K562 (cell line): ENCODE results near the gene ANO6. TPM values are rescaled to one million over a fixed set of nuclear protein-coding genes. Genes with fewer than 3 reads are reported as not detected.

Experiments used
- BMI1 ChIP-seq: fragments of 150-350 bp; IDR thresholded peaks from 2 replicates; pipeline ENCODE4 v1.6.1; 2014; ENCODE audit warnings: low read length
- CAMTA2 ChIP-seq: fragments of 250-450 bp; sonication (Bioruptor Pico); conservative IDR thresholded peaks from 2 replicates; pipeline ENCODE4 v1.5.1; 2022
- CTBP1 ChIP-seq: fragments of 450-650 bp; IDR thresholded peaks from 2 replicates; pipeline ENCODE4 v1.6.1; 2016; ENCODE audit warnings: borderline replicate concordance
- FUS ChIP-seq: fragments of 200-400 bp; formaldehyde crosslinking; optimal IDR thresholded peaks from 2 replicates; pipeline ENCODE3; 2017; ENCODE audit warnings: low read depth, low read length
- HDAC2 ChIP-seq: fragments of 450-650 bp; IDR thresholded peaks from 2 replicates; pipeline ENCODE4 v1.6.1; 2016; ENCODE audit warnings: mild to moderate bottlenecking
- MBD1 ChIP-seq: fragments of 250-450 bp; sonication (Bioruptor Pico); IDR thresholded peaks from 2 replicates; pipeline ENCODE4 v1.8.0; 2022; ENCODE audit warnings: inconsistent platforms
- NR2C2 ChIP-seq, 2 experiments: fragments of 200-800 bp in 1 of 2; sonication (Bioruptor generic) in 1 of 2; sonication (generic) in 1 of 2; formaldehyde crosslinking in 1 of 2; IDR thresholded peaks; 2 replicates each; pipeline versions ENCODE4 v1.6.1 to v1.8.0; 2016 to 2022; ENCODE audit warnings: mild to moderate bottlenecking in 1 of 2, missing compliant biosample characterization in 1 of 2, missing genetic modification characterization in 1 of 2, missing genetic modification reagents in 1 of 2
- REST ChIP-seq, 2 experiments: fragments of 450-650 bp; formaldehyde crosslinking in 1 of 2; IDR thresholded peaks; 2 replicates each; pipeline versions ENCODE4 v1.4.0 to v1.6.1; 2014 to 2020; ENCODE audit warnings: mild to moderate bottlenecking in 2 of 2, borderline replicate concordance in 1 of 2, low read depth in 1 of 2
- SMARCA4 ChIP-seq: fragments of 450-650 bp; IDR thresholded peaks from 2 replicates; pipeline ENCODE4 v1.6.1; 2016
- TCF7 ChIP-seq: sonication (generic); IDR thresholded peaks from 2 replicates; pipeline ENCODE4 v1.6.1; 2016; ENCODE audit warnings: antibody characterized with exemption, borderline replicate concordance
- ZNF175 ChIP-seq: fragments of 200-800 bp; sonication (Bioruptor generic); IDR thresholded peaks from 2 replicates; pipeline ENCODE4 v1.6.1; 2016; ENCODE audit warnings: low read depth, mild to moderate bottlenecking, missing genetic modification characterization, missing compliant biosample characterization
- polyA plus RNA-seq, 8 experiments: library from polyadenylated mRNA; depleted of rRNA in 4 of 8; stranded (reverse) in 5 of 8; unstranded in 3 of 8; fragments of >200 nt; fragmentation: Nextera tagmentation in 2 of 8; fragmentation: Illumina TruSeq in 1 of 8; extraction: Ambion mirVana in 2 of 8; extraction: Trizol in 1 of 8; gene quantifications; 2 replicates each; pipeline versions ENCODE4 v1.2.1 to v1.2.3, GENCODE V29; 2011 to 2014; ENCODE audit warnings: inconsistent platforms in 1 of 8, missing spikeins in 1 of 8
- total RNA-seq, 7 experiments: library from RNA; depleted of rRNA in 6 of 7; stranded (reverse); fragments of >200 nt in 6 of 7; fragmentation: Illumina TruSeq in 2 of 7; extraction: Trizol in 2 of 7; gene quantifications; 2 replicates each; pipeline versions ENCODE4 v1.2.1 to v1.2.3, GENCODE V29; 2011 to 2021; ENCODE audit warnings: low replicate concordance in 1 of 7

The ANO6 gene
- total and polyA plus RNA-seq, 9 of the 15 experiments (the other 6 are each of a cell fraction or from before 2014, with no cell fraction given): 3.5 to 24.7 (median 20.3) TPM

GRCh38 chr12:45216230-45216982 lies 511 bp downstream of the ANO6 start (continued):
- TF ChIP-seq MBD1 (CRISPR knock-in tag): no peak
- TF ChIP-seq ZNF175 (CRISPR knock-in tag): no peak
- no peak for TF ChIP-seq SMARCA4
- no peak for TF ChIP-seq REST (IDR thresholded peaks at IDR 0.05; ENCODE audit: borderline replicate concordance)
- TF ChIP-seq REST (CRISPR knock-in tag; IDR thresholded peaks at IDR 0.05; ENCODE audit: low read depth): 0 out of 2 replicates have a peak, but pooled peaks have one; percentile 35
- TF ChIP-seq FUS: peak; percentile 32
- TF ChIP-seq CAMTA2 (CRISPR knock-in tag): no peak
- TF ChIP-seq CTBP1: no peak
- TF ChIP-seq HDAC2: no peak
- TF ChIP-seq TCF7: no peak
- no peak for TF ChIP-seq NR2C2 (CRISPR knock-in tag; IDR thresholded peaks at IDR 0.05)
- TF ChIP-seq NR2C2 (tag; IDR thresholded peaks at IDR 0.05): no peak
- TF ChIP-seq BMI1: no peak
